HG03139 (cell line): Measurements from ENCODE around the gene SH3PXD2A.
"Not testable (repeated sequence)": the region's sequence is repeated elsewhere in the genome, so short reads cannot be mapped to it uniquely, and the experiment has no call there.

Source experiments
- ATAC-seq: cut with Tn5 transposase; IDR thresholded peaks from one replicate; pipeline ENCODE4 v1.9.1; 2021; ENCODE audit not compliant: unreplicated experiment

Gene SH3PXD2A

DNA sequence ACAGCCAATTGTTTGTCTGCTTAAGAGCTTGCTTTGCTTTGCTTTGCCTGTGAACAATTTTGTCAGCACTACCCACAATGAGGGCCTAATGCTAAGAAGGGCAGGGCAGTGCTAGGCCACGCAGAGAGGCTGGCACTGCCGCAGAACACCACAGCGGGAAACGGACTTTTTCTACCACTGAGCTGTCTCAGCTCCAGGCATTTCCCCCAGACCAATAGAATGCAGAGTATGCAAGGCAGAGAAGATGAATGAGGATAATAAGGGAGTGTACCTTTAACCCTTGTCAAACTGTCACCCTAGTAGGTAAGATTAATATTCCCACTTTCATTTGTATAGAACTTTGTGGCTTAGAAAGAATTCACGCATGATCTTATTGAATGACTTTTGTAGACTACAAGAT lies 104.5 kb downstream of the SH3PXD2A start:
- ATAC-seq = no peak

DNA sequence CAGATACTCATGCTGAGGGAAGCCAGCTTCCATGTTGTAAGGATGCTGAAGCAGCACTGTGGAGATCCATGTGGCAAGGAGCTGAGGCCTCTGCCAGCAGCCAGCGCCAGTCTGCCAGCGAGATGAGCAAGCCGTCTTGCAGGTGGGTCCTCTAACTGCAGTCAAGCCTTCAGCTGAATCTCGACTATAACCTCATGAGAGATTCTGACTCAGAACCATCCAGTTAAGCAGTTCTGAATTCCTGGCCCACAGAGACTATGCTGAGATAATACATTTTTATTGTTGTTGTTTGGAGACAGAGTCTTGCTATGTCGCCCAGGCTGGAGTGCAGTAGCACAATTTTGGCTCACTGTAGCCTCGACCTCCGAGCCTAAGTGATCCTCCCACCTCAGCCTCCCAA lies 105.6 kb downstream of the SH3PXD2A start:
- ATAC-seq = no peak

DNA sequence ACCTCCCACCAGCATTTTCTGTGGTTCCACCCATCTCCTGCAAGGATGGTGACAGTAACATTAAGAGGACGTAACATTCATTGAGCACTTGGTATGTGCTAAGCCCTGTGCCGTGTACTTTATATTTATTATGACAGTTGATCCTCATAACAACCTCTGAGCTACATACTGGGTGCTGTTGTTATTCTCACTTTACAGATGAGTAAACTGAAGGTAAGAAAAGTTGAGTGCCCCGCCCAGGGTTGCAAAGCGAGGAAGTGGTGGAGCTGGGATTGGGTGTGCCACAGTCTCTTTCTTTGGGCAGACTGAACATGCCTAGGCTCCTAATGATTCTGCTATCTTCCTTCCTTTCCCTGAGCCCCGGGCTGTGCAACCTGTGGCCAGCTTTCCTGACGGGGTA lies 107.4 kb downstream of the SH3PXD2A start:
- ATAC-seq = no peak

DNA sequence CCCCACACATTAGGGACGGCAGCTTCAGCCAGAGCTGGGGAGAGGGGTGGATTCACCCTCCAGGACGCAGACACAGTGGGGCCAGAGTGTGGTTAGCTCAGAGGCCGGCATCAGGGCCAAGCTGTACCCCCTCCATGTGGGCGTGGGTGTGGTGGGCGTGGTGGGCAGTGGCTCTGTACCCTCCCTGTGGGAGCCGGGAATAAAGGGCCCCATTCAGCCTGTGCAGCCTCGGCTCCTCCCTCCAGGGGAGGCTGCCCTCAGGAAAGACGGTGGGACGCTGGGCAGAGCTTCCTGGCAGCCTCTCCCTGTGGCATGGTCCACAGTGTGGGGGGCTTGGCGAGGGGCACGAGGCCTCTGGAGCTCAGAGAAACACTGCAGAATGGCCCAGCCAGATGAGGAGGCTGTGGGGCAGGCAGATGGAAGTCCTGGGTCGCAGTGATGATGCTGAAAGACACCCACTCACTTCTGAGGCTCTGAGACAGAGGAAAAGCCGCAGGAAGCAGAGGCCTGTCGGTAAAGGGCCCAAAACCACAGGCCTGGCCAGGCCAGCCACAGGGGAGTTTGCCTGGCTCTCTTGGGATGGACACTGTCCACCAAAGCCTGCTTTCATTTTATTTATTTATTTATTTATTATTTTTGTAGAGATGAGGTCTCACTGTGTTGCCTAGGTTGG lies 108.0 kb downstream of the SH3PXD2A start:
- no peak for ATAC-seq

DNA sequence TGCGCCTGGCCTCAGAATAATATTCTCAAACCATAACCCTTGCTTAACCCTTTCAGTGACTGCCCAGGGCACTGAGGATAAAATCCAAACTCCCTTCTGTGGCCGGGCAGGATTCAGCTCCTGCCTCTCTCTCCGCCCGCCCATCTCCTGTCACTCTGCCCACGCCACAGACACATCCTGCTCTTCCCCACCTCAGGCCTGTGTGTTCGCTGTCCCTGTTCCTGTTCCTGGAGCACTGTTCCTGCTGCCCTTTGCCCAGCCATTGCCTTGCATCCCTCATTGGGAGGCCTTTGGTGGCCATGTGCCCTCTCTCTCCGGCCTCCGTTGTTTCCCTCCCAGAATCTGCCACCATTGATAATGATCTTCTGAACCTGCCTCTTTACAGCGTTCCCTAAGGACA lies 108.8 kb downstream of the SH3PXD2A start:
- no peak for ATAC-seq

DNA sequence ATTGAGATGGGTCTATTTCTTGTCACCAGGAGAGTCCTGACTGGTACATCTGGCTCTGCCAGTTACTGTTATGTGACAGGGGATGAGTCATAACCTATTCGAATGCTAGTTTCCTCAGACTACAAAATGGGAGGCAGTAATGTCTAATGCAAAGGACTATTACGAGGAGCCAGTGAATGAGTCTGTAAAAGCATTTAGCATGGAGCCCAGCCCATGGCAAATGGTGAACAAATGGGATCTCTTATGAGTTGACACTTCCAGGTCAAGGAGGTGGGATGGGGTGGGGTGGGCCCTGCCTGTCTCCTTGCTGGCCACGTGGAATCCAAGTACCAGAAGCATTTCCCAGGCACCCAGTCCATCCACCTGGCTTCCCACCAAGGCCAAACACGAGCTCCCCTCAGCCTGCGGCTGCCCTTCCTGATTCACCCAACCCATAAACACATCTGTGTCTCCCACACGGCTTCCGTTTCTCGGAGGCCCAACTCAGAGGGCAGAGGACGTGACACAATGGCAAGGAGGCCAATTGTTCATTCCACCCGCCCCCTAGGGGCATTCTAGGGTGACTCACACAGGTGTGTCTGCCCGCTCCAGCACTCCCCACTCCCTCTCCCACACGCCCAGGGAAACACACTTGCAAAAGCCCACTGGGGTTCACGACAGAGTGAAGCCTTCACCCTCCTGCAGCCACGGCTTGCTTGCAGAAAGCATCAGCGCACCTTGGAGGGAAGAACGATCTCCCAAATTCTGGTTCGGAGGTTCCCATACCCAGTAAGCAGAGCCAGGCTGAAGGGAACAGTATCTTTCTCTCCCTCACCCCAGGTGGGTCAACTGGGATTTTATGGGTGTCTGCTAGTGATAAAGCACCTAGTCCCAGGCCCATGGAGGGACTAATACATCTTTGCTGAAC lies 109.8 kb downstream of the SH3PXD2A start:
- no peak for ATAC-seq

DNA sequence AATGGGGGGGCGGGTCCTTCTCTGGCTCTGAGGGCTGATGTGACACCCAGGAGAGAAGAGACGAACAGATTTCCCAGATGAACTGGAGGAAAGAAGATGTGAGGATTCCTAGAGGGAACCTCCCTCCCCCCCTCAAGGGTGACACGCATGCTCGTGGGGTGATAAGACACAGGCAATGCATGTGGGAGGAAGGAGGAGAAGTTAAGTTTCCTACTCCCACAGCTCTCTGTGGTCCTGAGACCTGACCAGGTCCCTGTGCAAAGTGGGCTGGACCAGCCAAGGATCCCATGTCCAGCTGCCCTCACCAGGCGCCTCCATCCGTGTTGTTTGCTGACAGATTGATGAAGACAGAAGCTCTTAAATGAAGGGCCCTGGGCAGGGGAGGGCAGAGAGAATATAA lies 112.6 kb downstream of the SH3PXD2A start:
- ATAC-seq = no peak

DNA sequence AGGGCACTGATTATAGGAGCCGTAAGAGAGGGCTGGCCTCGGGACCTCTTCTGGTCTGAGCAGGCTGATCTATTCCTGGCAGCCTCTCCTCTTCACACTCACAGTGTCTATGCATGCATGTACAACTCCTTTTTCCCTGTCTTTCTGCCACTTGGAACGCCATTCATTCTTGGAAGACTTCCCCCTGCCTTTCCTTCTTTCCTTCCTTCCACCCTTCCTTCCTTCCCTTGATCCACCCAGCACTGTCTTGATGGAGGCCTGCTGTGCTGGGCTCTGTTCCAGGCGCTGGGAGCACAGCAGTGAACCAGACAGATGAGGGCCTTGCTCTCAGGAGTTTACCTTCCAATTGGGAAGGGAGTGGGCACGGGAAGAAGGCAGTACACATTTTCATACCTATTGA lies 114.8 kb downstream of the SH3PXD2A start:
- no peak for ATAC-seq

DNA sequence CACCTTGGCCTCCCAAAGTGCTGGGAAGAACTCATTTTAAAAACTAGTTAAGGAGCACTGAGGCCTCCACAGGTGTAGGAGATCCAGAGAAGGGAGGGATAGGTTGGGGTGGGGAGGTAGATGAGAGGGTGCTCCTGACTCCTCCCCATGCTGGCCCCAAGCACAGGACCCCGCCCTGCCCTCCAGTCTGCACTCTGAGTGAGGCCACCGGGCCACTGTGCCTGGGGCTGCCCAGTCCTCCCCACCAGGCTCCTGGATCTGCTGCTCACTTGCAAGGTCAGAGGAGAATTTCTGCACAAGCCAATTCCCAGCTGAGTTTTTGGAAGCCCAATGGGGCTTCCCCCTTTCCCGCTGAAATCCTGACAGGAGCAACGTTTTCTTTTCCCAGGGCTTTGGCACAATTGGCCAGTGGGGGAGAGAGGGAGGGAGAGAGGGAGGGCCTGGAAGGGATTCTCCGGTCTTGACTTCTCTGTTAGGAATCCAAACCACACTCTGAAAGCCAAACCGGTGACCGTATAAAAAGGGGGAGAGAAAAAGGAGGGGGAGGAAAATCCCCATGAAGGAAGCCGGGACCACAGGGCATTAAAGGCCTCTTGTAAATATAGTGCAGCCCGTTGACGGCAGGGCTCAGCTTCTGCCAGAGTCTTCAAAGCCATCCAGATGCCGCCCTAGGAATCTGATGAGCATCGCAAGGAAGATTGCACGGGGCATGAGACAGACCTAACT lies 116.2 kb downstream of the SH3PXD2A start:
- ATAC-seq = no peak

DNA sequence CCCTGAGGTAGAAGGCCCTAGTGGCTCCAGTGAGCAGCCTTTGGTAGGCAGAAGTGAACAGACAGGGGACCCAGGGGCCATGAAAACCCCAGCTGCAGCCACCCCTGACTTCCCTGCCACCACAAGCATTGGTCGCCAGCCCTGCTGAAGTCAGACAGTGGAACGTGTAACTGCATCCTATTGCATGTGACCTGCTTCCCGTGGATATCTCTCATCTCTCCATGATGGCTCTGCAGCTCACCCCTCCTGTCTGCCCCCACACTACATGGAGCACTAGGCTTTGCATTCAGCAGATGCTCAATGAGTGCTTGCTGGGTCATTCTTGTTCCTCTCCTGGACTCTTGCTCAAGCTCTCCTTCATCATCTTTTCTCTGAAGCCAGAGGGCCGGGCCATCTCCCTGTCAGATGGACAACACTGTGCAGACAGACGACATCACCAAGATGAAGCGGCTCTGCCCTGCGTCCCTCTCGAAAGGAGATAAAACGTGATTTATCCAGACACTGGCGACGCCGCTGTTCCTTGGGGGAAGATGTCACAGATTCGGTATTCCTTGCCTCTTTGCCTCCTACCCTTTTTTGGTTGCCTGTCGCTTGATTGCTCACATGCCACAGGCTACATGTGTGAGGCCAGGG lies 117.5 kb downstream of the SH3PXD2A start:
- ATAC-seq = no peak

DNA sequence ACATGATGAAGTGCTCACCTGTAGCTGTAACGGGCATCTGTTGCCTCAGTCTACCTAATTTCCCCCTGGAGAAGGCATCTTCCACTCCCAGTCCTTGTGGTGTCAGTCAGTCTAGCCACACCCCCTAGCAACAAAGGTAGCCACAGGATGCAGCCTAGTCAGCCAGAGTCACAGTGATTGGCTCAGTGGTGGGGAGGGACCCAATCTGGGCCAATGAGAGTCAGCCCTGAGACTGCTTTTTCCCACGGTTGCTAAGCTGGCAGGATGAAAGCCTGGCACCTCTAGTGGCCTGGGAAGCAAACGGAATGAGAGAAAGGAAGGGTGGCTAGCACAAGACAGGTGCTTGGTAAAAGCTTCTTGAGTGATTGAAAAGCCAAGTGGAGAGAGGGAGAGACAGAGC lies 118.6 kb downstream of the SH3PXD2A start:
- no peak for ATAC-seq

DNA sequence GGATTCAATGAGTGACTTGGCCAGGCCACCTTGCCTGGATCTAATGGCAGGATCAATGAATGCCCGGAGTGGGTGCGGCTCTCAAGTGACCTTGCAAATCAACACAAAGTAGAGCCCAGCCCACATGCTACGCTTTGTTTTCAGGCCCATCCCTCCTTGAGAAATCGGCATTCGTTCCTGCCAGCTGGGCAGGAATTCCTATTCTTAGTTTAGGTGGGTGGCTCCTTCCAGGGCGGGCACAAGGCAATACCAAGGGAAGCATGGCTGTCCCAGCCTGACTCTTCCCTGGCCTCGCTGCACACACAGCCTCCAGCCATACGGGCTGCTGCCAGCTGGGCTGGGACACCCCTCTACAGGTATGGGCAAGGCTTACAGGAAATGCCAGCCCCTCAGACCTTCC lies 119.3 kb downstream of the SH3PXD2A start:
- ATAC-seq = no peak

DNA sequence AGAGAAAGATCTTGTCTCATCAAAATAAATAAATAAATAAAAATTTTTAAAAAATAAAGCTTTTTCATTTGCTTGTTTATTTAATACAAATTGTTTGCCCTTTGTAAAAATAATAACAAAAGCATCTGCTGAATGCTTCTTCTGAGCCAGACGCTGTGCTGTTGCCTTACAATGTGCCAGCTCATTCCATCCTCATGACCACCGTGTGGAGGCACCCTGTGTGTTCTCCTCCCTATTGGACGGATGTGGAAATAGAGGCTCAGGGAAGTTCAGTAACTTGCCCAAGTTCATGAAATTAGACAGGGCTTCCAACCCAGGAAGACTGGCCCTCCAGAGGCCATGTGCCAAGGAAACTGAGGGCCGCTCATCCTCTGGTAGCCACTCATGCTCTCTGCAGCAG lies 120.6 kb downstream of the SH3PXD2A start:
- ATAC-seq = no peak

DNA sequence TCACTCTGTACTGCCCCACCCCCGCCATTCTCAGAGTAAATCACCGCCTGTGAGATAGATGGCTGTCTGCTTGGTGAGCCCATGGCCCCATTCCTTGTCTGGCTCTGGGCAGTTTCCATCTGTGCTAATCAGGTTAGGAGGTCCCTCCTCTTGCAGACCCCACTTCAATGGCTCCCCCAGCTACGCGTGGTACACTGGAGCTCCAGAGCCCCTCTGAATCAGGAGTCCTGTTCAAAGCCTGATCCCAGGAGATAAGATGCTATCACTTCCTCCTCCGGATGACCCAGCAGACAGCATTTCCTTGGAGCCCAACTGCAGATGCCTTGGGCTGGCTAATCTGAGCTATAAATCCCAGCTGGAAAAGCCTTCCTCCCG lies 122.3 kb downstream of the SH3PXD2A start:
- no peak for ATAC-seq

DNA sequence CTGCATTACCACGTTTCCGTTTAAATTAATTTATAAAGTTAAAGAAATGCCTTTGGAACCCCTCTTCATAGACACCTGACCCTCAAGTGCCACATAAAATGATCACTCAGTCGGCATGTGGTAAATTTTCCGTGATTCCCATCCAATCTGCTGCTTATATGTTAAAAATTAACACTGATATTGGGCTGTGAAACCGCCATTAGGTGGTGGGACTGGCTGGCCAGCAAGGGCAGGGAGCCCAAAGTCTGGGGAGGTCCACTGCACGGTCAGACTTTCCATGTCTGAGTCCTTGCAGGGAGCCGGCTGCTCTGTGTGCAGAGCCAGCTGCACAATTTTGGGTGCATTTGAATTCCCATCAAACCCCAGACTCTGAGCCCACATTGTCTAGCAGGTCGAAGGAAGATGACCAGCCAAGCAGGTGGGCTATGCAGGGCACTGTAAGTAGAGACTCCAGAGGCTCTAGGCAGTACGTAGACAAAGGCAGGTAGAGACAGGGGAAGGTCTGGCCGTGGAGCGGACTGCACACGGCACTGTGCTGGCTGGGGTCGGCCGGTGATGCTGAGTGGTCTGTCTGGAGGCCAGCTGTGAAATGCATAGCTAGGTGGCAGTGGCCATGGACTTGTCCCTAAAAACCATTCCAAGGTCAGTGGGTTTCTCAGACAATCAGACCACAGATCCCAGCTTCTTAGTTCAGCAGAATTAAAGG lies 122.9 kb downstream of the SH3PXD2A start:
- no peak for ATAC-seq

DNA sequence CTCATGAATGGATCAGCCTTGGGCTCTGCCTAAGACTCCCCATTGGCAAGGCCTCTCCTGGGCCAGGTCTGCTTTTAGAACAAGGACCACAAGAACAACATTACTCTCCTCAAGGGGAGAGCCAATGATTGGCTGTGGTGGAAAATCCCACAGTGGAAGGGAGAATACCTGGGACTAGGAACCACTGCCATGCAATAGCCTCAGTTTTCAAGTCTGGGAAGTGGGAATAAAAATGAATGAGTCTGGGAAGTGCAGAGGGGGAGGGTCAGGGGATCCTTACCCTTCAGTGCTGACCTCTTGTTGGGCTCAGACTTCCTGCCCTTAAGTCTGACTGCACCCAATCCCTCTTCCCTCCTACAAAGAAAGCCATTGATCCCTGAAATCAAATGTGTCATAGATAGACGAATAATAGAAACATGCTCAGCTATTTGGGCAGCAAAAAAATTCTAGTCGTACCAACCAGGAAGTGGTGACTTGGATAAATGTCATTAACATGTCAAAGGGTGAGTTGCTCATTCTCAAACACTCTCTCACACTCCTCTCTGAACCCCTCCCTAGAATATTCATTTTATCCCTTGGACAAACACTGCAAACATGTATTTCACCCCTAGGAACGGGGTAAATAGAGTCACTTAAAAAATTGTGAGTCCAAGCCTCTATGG lies 123.6 kb downstream of the SH3PXD2A start:
- no peak for ATAC-seq

DNA sequence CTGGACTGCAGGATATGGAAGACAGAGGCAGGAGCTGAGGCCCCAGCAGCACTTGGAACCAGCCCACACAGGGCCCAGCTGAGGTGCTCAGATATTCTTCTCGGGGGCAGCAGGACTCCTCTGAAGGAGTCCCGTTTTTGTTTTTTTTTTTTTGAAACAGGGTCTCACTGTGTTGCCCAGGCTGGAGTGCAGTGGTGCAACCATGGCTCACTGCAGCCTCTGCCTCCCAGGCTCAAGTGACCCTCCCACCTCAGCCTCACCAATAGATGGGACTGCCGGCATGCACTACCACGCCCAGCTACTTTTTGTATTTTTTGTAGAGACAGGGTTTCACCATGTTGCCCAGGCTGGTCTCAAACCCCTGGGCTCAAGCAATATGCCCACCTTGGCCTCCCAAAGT lies 124.3 kb downstream of the SH3PXD2A start:
- ATAC-seq = not testable (repeated sequence)

DNA sequence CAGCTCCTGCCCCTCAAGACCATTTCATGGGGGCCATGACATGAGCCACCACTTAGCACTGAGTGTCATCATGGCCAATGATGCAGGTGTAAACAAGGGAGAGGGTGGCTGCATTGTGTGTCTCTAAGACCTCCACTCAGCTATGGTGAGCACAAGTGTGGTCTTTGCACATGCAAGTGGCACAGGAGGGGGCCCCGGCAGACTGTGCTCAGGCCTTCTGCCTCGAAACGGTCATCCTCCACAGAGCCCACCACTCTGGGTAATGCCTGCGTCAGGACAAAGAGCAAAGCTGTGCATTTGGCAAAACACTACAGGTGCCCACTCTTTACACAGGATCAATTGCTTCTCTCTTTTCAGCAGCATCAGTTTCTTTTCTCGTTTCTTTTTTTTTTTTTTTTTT lies 125.5 kb downstream of the SH3PXD2A start:
- ATAC-seq = no peak

DNA sequence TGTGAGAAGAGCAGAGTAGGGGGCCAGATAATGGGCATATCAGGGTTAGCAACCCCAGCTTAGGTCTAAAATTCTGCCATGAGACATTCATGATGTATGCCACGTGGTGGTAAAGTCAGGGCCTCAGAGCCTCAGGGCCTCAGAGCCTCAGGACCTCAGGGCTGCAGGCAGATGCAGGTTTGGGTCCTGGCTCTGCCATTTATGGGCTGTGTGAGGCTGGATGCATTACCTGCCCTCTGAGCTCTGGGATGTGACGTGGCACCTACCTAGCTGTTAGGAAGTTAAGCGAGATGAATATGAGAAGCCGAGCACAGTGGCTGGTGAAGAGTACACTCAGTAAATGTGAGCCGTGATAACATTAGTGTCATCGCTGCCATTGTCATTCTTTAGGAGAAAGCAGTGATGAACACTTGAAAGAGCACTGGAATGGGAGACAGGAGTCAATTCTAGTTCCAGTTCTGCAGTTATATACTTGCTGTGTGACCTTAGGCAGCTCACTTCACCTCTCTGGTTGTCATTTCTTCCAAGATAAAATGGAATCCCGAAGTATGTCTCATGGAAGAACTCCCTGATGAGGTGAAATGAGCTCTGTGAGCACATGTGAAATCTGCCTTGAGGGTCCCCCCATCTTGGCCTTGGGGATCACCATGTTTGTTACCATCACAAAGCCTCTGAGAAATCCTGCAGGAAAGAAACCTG lies 127.2 kb downstream of the SH3PXD2A start:
- no peak for ATAC-seq

DNA sequence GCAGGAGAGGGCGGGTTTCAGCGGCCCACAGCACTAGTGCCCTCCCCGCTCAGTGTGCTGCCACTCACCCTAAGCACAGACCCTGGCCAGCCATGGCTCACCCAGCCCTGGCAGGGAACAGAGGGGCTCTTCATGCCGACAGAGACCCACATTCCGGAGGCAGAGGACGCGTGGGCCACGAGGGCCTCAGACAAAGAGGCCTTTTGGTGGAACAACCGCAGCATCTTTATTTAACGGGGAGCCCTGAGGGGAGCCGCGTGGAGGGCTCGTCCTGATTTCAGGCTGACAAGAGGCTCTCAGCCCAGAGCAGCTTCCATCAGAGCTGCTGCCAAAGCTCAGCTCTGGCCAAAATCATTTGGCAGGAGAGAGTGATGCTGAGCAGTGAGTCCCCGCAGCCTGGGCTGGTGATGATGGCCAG lies 127.8 kb downstream of the SH3PXD2A start:
- ATAC-seq = no peak
